ENCODE data around the gene SEZ6. TPM values are rescaled to one million over a fixed set of nuclear protein-coding genes. Genes with fewer than 3 reads are reported as not detected.
A peak's percentile ranks its signal among the peaks of the same experiment; 100 is the strongest.

The SEZ6 gene
- total and polyA plus RNA-seq, 2 donors (not counting 1 experiment from before 2014, with no cell fraction given) = not detected

DNA sequence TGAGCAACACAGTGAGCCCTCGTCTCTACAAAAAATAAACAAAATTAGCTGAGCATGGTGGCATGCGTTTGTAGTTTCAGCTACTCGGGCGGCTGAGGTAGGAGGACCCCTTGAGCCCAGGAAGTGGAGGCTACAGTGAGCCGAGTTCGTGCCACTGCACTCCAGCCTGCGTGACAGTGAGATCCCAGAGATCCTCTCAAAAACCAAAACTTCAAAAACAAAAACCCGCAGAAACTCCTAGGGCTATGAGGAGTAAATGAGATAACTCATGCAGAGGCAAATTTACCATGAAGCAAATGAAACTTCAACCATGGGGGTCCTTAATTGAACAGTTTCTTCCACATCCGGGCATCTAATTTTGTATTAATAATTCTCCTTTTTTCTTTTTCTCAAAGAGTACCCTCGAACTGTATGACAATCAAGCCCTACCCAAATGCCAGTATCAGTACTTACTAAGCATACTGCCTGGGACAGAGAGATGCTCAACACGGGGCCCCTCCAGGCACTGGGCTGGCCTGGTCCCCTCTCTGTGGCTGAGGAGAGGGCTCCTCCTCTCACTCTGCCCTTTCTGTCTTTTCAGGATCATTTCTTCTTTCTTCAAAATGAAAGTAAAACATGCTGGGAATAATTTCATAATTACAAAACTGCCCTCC is 36.3 kb upstream of the SEZ6 start:
- no peaks in the 10 kb centered on the region for H3K79me2 ChIP-seq (ENCODE audit: control insufficient read depth, insufficient read depth, low read length)
- no peak for DNase-seq (ENCODE audit: low read depth in 2 of 2)
- H3K27ac ChIP-seq (ENCODE audit: insufficient read depth, low read length) = no peak overlapping the region
- TF ChIP-seq EZH2 (IDR thresholded peaks at IDR 0.05; ENCODE audit: low read length, missing control alignments) = no peak
- TF ChIP-seq, protein P1, sequence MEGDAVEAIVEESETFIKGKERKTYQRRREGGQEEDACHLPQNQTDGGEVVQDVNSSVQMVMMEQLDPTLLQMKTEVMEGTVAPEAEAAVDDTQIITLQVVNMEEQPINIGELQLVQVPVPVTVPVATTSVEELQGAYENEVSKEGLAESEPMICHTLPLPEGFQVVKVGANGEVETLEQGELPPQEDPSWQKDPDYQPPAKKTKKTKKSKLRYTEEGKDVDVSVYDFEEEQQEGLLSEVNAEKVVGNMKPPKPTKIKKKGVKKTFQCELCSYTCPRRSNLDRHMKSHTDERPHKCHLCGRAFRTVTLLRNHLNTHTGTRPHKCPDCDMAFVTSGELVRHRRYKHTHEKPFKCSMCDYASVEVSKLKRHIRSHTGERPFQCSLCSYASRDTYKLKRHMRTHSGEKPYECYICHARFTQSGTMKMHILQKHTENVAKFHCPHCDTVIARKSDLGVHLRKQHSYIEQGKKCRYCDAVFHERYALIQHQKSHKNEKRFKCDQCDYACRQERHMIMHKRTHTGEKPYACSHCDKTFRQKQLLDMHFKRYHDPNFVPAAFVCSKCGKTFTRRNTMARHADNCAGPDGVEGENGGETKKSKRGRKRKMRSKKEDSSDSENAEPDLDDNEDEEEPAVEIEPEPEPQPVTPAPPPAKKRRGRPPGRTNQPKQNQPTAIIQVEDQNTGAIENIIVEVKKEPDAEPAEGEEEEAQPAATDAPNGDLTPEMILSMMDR (conservative IDR thresholded peaks at IDR 0.05 in 1 of 2, IDR thresholded peaks at IDR 0.05 in 1 of 2; ENCODE audit: low read depth in 1 of 2, low read length in 2 of 2) = no peak
- H2AFZ ChIP-seq (ENCODE audit: low read length) = no peak overlapping the region
- no peak overlapping the region for H3K4me2 ChIP-seq (ENCODE audit: extremely low read depth, insufficient read depth, low read length)
- peaks cover 15% of the 10 kb centered on the region for H3K27me3 ChIP-seq (ENCODE audit: control insufficient read depth, insufficient read depth, low read length)
- H3K4me3 ChIP-seq (replicated peaks in 1 of 4; ENCODE audit: control extremely low read depth in 1 of 4, insufficient read depth in 1 of 4, low read depth in 3 of 4, low read length in 4 of 4) = peak overlapping the region in 1 of 4 experiments; percentile 4
- no peaks in the 10 kb centered on the region for H3K36me3 ChIP-seq (ENCODE audit: control insufficient read depth, insufficient read depth, low read length)
- no peaks in the 10 kb centered on the region for H3K9me3 ChIP-seq (ENCODE audit: control insufficient read depth, insufficient read depth, low read depth, low read length)
- H3K4me1 ChIP-seq (ENCODE audit: control insufficient read depth, extremely low read depth, insufficient read depth, low read length) = no peaks in the 10 kb centered on the region
- H4K20me1 ChIP-seq (ENCODE audit: control insufficient read depth, extremely low read depth, insufficient read depth, low read length) = no peaks in the 10 kb centered on the region
- no peak overlapping the region for H3K9ac ChIP-seq (ENCODE audit: insufficient read depth, low read length)

DNA sequence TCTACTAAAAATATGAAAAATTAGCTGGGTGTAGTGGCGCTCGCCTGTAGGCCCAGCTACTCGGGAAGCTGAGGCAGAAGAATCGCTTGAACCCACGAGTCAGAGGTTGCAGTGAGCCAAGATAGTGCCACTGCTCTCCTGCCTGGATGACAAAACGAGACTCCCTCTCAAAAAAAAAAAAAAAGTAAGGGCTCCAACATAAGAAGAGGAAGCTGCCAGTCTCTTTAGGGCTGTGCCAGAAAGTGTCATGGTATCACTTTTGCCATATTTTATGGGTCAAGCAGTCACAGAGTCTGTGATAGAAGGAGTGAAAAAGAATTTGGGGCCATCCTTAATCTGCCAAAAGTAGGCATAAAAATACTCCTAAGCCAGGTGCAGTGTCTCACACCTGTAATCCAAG is 35.7 kb upstream of the SEZ6 start:
- Histone ChIP-seq H2AFZ (ENCODE audit: low read length) (no peak overlapping the region), H3K9ac (ENCODE audit: insufficient read depth, low read length) (no peak overlapping the region), H3K27ac (ENCODE audit: insufficient read depth, low read length) (no peak overlapping the region), H3K9me3 (ENCODE audit: control insufficient read depth, insufficient read depth, low read depth, low read length) (no peaks in the 10 kb centered on the region), H3K4me3 (replicated peaks in 1 of 4; ENCODE audit: control extremely low read depth in 1 of 4, insufficient read depth in 1 of 4, low read depth in 3 of 4, low read length in 4 of 4) (no peak overlapping the region), H3K36me3 (ENCODE audit: control insufficient read depth, insufficient read depth, low read length) (no peaks in the 10 kb centered on the region), H3K27me3 (ENCODE audit: control insufficient read depth, insufficient read depth, low read length) (peaks cover 21% of the 10 kb centered on the region), H3K79me2 (ENCODE audit: control insufficient read depth, insufficient read depth, low read length) (no peaks in the 10 kb centered on the region), H3K4me1 (ENCODE audit: control insufficient read depth, extremely low read depth, insufficient read depth, low read length) (no peaks in the 10 kb centered on the region), H3K4me2 (ENCODE audit: extremely low read depth, insufficient read depth, low read length) (no peak overlapping the region), H4K20me1 (ENCODE audit: control insufficient read depth, extremely low read depth, insufficient read depth, low read length) (no peaks in the 10 kb centered on the region)
- TF ChIP-seq, protein P1 (conservative IDR thresholded peaks at IDR 0.05 in 1 of 2, IDR thresholded peaks at IDR 0.05 in 1 of 2; ENCODE audit: low read depth in 1 of 2, low read length in 2 of 2) = no peak
- no peak for TF ChIP-seq EZH2 (IDR thresholded peaks at IDR 0.05; ENCODE audit: low read length, missing control alignments)
- DNase-seq (ENCODE audit: low read depth in 2 of 2) = no peak

DNA sequence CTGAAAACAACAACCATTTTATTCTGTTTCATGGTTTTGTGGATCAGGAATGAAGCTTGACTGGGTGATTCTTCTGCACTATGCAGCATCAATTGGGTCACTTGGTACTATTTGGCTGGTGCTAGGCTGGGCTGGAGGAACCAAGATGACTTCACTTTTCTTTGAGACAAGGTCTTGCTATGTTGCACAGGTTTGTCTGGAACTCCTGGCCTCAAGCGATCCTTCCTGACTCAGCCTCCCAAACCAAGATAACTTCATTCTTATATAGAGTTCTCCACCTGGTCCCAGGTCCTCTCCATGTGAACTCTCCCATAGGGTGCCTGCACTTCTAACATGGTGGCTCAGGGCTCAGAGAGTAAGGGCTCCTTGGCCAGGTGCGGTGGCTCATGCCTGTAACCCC is 35.3 kb upstream of the SEZ6 start:
- Histone ChIP-seq H2AFZ (ENCODE audit: low read length) (no peak overlapping the region), H3K9ac (ENCODE audit: insufficient read depth, low read length) (no peak overlapping the region), H3K4me2 (ENCODE audit: extremely low read depth, insufficient read depth, low read length) (no peak overlapping the region), H3K9me3 (ENCODE audit: control insufficient read depth, insufficient read depth, low read depth, low read length) (no peaks in the 10 kb centered on the region), H3K27ac (ENCODE audit: insufficient read depth, low read length) (no peak overlapping the region), H4K20me1 (ENCODE audit: control insufficient read depth, extremely low read depth, insufficient read depth, low read length) (no peaks in the 10 kb centered on the region), H3K36me3 (ENCODE audit: control insufficient read depth, insufficient read depth, low read length) (no peaks in the 10 kb centered on the region), H3K79me2 (ENCODE audit: control insufficient read depth, insufficient read depth, low read length) (no peaks in the 10 kb centered on the region), H3K27me3 (ENCODE audit: control insufficient read depth, insufficient read depth, low read length) (peaks cover 25% of the 10 kb centered on the region), H3K4me3 (replicated peaks in 1 of 4; ENCODE audit: control extremely low read depth in 1 of 4, insufficient read depth in 1 of 4, low read depth in 3 of 4, low read length in 4 of 4) (no peak overlapping the region), H3K4me1 (ENCODE audit: control insufficient read depth, extremely low read depth, insufficient read depth, low read length) (no peaks in the 10 kb centered on the region)
- DNase-seq (ENCODE audit: low read depth in 2 of 2) = no peak
- TF ChIP-seq, protein P1 (conservative IDR thresholded peaks at IDR 0.05 in 1 of 2, IDR thresholded peaks at IDR 0.05 in 1 of 2; ENCODE audit: low read depth in 1 of 2, low read length in 2 of 2) = no peak
- TF ChIP-seq EZH2 (IDR thresholded peaks at IDR 0.05; ENCODE audit: low read length, missing control alignments) = no peak
